Astrocyte (in vitro differentiated cells and primary cell): ENCODE data around the gene TGDS.

Experiments
- EZH2 ChIP-seq: IDR thresholded peaks from 2 replicates; pipeline ENCODE4 v1.6.1; 2012; ENCODE audit warnings: mild to moderate bottlenecking, low read length, inconsistent platforms; ENCODE audit not compliant: insufficient read depth
- TF ChIP-seq, protein P1 (sequence below): IDR thresholded peaks from 2 replicates; pipeline ENCODE4 v1.5.1; 2011; ENCODE audit warnings: low read depth, mild to moderate bottlenecking, inconsistent platforms, low read length, moderate library complexity; ENCODE audit not compliant: insufficient read depth

DNA sequence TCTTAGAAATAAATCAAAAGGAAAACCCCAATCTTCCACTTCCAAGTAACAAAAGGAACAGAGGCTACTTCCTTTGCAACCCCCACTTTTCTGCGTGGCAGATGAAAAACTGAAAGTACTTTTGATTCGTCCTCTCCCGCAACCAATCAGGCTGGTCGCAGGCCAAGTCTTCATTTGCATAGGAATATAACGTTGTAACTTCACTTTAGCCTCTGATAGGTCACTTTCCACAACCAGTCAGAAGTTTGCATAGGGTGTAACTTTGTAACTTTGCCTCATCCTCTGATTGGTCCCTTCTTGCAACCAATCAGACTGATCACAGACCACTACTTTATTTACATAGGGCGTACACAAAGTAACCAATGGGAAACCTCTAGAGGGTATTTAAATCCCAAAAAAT lies 37.2 kb downstream of the TGDS start:
- TF ChIP-seq, protein P1, sequence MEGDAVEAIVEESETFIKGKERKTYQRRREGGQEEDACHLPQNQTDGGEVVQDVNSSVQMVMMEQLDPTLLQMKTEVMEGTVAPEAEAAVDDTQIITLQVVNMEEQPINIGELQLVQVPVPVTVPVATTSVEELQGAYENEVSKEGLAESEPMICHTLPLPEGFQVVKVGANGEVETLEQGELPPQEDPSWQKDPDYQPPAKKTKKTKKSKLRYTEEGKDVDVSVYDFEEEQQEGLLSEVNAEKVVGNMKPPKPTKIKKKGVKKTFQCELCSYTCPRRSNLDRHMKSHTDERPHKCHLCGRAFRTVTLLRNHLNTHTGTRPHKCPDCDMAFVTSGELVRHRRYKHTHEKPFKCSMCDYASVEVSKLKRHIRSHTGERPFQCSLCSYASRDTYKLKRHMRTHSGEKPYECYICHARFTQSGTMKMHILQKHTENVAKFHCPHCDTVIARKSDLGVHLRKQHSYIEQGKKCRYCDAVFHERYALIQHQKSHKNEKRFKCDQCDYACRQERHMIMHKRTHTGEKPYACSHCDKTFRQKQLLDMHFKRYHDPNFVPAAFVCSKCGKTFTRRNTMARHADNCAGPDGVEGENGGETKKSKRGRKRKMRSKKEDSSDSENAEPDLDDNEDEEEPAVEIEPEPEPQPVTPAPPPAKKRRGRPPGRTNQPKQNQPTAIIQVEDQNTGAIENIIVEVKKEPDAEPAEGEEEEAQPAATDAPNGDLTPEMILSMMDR: no peak
- no peak for TF ChIP-seq EZH2
